Measurements from ENCODE around the gene IRS4.

Gene IRS4

DNA sequence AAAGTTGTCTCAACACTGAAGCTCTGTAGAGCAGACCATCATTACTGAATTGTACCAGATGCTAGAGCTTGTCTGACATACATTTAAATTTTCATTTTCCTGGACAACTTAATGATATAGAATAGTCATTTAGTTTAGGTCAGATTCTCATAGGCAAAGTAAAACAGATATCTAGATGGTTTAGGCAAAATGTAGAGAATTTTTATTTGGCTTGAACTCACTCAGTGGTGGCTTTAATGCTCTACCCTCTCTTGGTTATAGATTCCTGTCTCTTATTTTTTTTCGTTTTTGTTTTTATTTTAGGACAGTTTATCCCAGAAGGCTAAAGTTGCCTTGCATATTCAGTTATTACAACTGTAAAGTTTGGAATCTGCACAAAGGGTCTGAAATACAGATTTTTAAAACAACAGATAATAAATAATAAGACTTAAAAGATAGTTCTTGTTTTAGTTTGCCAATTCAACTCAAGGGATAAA is 4.0 kb upstream of the IRS4 start:
- Histone ChIP-seq H3K79me2 (ENCODE audit: insufficient read depth, low read length) (no peaks in the 10 kb centered on the region), H3K4me3 (ENCODE audit: low read length, poor library complexity, severe bottlenecking) (no peak overlapping the region), H3K9ac (ENCODE audit: low read depth, low read length, poor library complexity, severe bottlenecking) (no peak overlapping the region), H3F3A (ENCODE audit: low read depth) (no peaks in the 10 kb centered on the region), H3K9me3 (ENCODE audit: insufficient read depth, low read depth, low read length) (no peaks in the 10 kb centered on the region), H3K4me2 (ENCODE audit: low read depth, low read length, poor library complexity, severe bottlenecking) (no peak overlapping the region), H3K4me1 (ENCODE audit: insufficient read depth, low read length, poor library complexity, severe bottlenecking) (no peaks in the 10 kb centered on the region), H2AFZ (ENCODE audit: low read length) (no peak overlapping the region), H4K20me1 (ENCODE audit: insufficient read depth, low read length, poor library complexity, severe bottlenecking) (no peaks in the 10 kb centered on the region), H3K27me3 (ENCODE audit: insufficient read depth, low read length, poor library complexity, severe bottlenecking) (no peaks in the 10 kb centered on the region), H3K36me3 (ENCODE audit: insufficient read depth, low read length) (no peaks in the 10 kb centered on the region), H3K9me2 (replicated peaks; ENCODE audit: low read depth, low read length) (no peaks in the 10 kb centered on the region)
- no peak for TF ChIP-seq CTCF (conservative IDR thresholded peaks at IDR 0.05; ENCODE audit: low read length)
- TF ChIP-seq EZH2phosphoT487 (IDR thresholded peaks at IDR 0.05; ENCODE audit: borderline replicate concordance): no peak

GRCh38 chrX:108737754-108738153 is 1.4 kb upstream of the IRS4 start:
- Histone ChIP-seq H3K9me3 (ENCODE audit: insufficient read depth, low read depth, low read length) (no peaks in the 10 kb centered on the region), H3K27me3 (ENCODE audit: insufficient read depth, low read length, poor library complexity, severe bottlenecking) (no peaks in the 10 kb centered on the region), H3K9me2 (replicated peaks; ENCODE audit: low read depth, low read length) (no peaks in the 10 kb centered on the region), H3K4me2 (ENCODE audit: low read depth, low read length, poor library complexity, severe bottlenecking) (no peak overlapping the region), H3K9ac (ENCODE audit: low read depth, low read length, poor library complexity, severe bottlenecking) (no peak overlapping the region), H3K79me2 (ENCODE audit: insufficient read depth, low read length) (no peaks in the 10 kb centered on the region), H4K20me1 (ENCODE audit: insufficient read depth, low read length, poor library complexity, severe bottlenecking) (no peaks in the 10 kb centered on the region), H3K4me1 (ENCODE audit: insufficient read depth, low read length, poor library complexity, severe bottlenecking) (no peaks in the 10 kb centered on the region), H3K36me3 (ENCODE audit: insufficient read depth, low read length) (no peaks in the 10 kb centered on the region), H2AFZ (ENCODE audit: low read length) (no peak overlapping the region), H3K4me3 (ENCODE audit: low read length, poor library complexity, severe bottlenecking) (no peak overlapping the region), H3F3A (ENCODE audit: low read depth) (no peaks in the 10 kb centered on the region)
- TF ChIP-seq EZH2phosphoT487 (IDR thresholded peaks at IDR 0.05; ENCODE audit: borderline replicate concordance): no peak
- TF ChIP-seq CTCF (conservative IDR thresholded peaks at IDR 0.05; ENCODE audit: low read length): no peak

DNA sequence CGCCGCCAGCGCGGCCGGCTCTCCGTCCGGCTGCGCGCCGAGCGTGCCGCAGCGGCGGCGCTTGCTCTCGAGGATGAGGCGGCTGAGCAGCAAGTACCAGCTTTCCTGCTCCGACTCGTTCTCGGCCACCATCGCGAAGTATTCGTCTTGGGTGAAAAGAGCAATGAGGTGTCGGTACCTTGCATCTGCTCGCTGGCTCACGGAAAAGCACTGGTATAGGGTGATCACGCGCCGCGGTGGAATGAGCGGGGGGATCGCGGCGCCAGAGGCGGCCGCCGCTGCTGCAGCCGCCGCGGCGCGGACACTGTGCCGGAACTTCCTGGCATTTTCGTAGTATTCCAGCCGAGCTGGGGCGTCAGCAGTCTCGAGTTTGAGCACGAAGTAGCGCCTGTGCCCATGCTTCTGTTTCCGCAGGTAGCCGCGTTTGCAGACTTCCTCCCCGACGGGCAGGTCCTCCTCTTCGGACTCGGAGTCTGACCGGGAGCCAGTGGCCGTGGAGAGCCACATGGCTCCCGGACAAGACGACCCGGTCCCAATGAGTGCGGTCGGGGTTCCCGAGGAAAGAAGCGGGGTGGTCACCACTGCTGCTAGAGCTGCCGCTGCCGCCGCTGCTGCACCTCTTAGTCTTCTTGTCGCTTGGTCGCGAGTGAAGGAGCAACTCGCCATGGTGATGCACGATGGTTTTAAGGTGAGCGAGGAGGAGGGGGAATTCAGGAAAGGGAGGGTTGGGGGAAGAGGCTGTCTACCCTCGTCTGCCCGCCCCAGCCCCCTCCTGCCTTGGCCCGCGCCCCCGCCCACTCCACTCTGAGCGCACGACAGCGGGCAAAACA is 469 bp downstream of the IRS4 start:
- no peaks in the 10 kb centered on the region for H3K27me3 ChIP-seq (ENCODE audit: insufficient read depth, low read length, poor library complexity, severe bottlenecking)
- no peaks in the 10 kb centered on the region for H3K79me2 ChIP-seq (ENCODE audit: insufficient read depth, low read length)
- no peak overlapping the region for H2AFZ ChIP-seq (ENCODE audit: low read length)
- H3K4me1 ChIP-seq (ENCODE audit: insufficient read depth, low read length, poor library complexity, severe bottlenecking): no peaks in the 10 kb centered on the region
- H3K36me3 ChIP-seq (ENCODE audit: insufficient read depth, low read length): no peaks in the 10 kb centered on the region
- TF ChIP-seq CTCF (conservative IDR thresholded peaks at IDR 0.05; ENCODE audit: low read length): no peak
- TF ChIP-seq EZH2phosphoT487 (IDR thresholded peaks at IDR 0.05; ENCODE audit: borderline replicate concordance): no peak
- H4K20me1 ChIP-seq (ENCODE audit: insufficient read depth, low read length, poor library complexity, severe bottlenecking): no peaks in the 10 kb centered on the region
- H3K9me3 ChIP-seq (ENCODE audit: insufficient read depth, low read depth, low read length): no peaks in the 10 kb centered on the region
- H3K4me3 ChIP-seq (ENCODE audit: low read length, poor library complexity, severe bottlenecking): no peak overlapping the region
- H3K9me2 ChIP-seq (replicated peaks; ENCODE audit: low read depth, low read length): no peaks in the 10 kb centered on the region
- H3K9ac ChIP-seq (ENCODE audit: low read depth, low read length, poor library complexity, severe bottlenecking): no peak overlapping the region
- no peak overlapping the region for H3K4me2 ChIP-seq (ENCODE audit: low read depth, low read length, poor library complexity, severe bottlenecking)
- no peaks in the 10 kb centered on the region for H3F3A ChIP-seq (ENCODE audit: low read depth)

Measured in Loucy (cell line).